Activated CD4-positive, alpha-beta T cell treated with anti-CD3 and anti-CD28 coated beads, Interleukin-2, amount 50 U/mL, for 48 hours (primary cell): Measurements from ENCODE around the gene SRRM4.

ENCODE experiments used
- DNase-seq, 2 experiments: peaks; one replicate each; pipeline ENCODE4 v3.0.0-alpha.2; 2020

Gene SRRM4

DNA sequence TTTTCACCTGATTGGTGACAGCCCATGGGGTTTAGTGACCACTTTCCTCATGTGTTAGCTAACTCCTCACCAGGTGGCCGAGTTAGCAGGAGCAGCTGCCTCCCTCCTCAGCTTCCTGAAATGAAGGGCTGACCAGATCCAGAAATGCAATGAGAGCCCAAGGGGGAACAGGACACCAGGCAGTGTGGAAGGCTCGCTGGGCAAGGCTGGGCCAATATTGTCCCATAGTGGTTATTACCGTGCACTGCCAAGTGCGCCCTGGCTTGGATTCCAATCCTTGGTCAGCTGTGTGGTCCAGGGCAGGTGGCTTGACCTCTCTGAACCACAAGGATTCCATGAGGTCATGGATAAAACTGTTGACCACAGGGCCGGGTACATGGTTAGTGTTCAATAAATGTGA is 193.7 kb downstream of the SRRM4 start:
- no peak for DNase-seq

DNA sequence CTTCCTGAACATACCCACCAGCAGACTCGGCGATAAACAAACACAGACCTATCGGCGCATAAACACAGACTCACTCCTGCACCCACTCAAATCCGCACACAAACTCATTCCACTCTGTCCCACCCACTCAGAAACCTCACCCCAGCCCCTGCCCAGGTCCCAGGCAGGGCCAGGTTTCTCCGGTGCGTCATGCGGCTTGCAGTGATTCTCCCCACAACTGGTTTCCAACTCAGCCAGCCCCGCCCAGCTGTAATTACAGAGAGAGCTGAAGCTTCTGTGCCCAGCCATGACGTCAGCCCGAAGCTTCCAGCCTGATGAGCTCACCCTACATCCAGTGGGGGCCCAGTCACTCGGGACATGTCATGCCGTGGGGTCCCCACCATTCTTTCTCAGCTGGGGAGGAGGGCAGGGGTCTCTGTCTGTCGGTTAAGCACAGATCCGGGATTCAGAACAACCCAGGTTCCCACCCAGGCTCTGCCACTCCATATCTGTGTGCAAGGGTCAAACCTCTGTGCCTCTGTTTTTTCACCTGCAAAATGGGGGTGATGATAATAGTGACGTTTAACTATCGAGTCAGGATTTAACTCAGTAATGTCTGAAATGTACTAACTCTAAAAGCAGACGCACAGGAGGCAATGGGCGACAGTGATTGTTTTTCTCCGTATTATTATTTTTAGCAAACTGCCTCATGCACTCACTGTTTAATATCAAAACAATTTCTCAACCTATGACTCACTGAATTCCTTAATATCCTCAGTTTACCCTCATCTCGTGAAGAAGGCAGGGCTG is 195.1 kb downstream of the SRRM4 start:
- DNase-seq = peak in 1 of 2 experiments; percentile 2

DNA sequence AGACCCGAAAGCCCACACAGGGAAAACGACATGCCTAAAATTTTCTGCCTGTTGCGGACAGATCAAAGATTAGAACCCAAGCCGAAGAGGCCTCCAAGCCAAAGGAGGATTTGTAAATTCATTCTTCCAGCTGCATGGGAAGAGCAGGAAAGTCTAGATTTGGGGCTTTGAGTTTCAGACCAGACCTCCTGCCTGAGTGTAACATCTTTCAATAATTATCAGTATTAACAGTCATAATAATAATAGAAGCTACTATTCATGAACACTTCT is 195.7 kb downstream of the SRRM4 start:
- DNase-seq = no peak

DNA sequence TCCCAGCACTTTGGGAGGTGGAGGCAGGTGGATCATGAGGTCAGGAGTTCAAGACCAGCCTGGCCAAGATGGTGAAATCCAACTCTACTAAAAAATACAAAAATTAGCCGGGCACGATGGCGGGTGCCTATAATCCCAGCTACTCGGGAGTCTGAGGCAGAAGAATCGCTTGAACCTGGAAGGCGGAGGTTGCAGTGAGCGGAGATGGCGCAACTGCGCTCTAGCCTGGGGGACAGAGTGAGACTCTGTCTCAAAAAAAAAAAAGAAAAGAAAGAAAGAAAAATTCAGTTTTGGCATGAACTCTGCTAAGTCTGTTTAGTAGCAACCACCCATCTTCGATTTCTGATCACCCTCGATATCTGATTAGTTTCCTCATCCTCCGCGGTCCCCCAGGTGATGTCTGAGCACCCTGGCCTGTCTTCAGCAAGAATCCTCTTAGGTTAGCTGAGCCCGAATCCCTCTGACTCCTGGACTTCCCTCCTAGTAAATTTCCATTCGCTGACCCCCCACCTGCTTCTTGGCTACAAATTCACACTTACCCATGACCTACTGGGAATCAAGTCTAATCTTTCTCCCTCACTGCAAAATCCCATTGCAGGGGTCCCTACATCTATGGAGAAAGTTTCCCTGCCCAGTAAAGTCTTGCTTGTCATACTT is 196.5 kb downstream of the SRRM4 start:
- DNase-seq = no peak

GRCh38 chr12:119178544-119179334 is 197.4 kb downstream of the SRRM4 start, which contains the start of gene HSPB8:
Gene HSPB8, plus strand, starts transcription at chr12:119178931. Its CDS starts 382 bp downstream, at chr12:119179313.
- DNase-seq = no peak

DNA sequence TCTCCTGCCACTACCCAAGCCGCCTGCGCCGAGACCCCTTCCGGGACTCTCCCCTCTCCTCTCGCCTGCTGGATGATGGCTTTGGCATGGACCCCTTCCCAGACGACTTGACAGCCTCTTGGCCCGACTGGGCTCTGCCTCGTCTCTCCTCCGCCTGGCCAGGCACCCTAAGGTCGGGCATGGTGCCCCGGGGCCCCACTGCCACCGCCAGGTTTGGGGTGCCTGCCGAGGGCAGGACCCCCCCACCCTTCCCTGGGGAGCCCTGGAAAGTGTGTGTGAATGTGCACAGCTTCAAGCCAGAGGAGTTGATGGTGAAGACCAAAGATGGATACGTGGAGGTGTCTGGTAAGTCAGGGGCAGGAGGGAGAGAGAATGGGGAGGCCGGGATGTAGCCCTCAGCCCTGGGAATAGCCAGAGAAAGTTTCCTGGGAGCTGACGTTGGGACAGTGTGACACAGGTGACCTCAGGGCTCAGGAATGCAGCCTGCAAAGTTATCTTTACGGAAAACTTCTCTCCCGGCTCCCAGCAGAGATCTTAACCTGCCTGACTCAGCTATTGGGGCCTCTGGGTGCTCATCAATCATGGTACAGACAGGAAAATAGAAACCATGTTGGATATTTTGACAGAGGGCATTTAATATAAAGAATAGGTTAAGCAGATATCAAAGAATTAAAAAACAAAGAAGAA is 198.1 kb downstream of the SRRM4 start:
- no peak for DNase-seq

- DNase-seq = no peak
Observed at GRCh38 chr12:119180380-119181040, 199.2 kb downstream of the SRRM4 start.

- DNase-seq = no peak
Observed at GRCh38 chr12:119181202-119181601, 199.9 kb downstream of the SRRM4 start.

- DNase-seq = no peak
Observed at GRCh38 chr12:119181944-119182343, 200.6 kb downstream of the SRRM4 start.

- DNase-seq = no peak
Observed at GRCh38 chr12:119182701-119183493, 201.6 kb downstream of the SRRM4 start.

GRCh38 chr12:119183942-119184695 is 202.8 kb downstream of the SRRM4 start:
- no peak for DNase-seq

DNA sequence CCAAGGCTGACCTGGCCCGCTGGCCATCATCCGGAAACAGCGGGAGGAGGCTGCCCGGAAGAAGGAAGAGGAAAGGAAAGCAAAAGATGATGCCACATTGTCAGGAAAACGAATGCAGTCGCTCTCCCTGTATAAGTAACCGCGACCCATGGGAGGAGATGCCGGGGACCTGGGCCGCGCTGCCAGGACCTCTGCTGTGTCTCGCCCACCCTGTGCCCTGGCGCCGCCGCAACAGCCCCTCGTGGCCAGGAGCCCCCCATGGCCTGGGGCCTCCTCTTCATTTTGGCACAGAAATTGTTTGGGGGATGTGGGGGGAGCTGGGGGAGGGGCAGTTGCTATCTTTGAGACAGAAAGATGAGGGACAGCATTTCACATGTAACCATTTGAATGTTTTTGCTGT is 213.9 kb downstream of the SRRM4 start:
- no peak for DNase-seq

DNA sequence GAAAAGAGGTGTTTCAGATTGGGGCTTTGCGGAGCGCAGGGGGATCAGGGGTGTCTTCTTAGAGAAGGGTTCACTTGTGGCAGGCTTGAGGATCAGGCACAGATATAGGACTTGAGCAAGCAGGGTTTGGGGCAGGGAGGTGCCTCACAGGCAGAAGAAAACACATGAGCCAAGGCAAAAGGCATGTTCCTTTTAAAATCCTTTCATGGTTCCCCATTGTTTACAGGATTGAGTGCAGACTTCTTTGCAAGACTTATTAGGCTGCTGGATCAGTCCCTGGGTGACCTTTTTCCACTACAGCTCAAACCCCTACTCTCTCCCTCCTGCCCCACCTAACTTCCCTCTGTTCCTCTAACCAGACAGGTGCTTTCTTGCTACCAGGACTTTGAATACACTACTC is 217.1 kb downstream of the SRRM4 start:
- no peak for DNase-seq

DNA sequence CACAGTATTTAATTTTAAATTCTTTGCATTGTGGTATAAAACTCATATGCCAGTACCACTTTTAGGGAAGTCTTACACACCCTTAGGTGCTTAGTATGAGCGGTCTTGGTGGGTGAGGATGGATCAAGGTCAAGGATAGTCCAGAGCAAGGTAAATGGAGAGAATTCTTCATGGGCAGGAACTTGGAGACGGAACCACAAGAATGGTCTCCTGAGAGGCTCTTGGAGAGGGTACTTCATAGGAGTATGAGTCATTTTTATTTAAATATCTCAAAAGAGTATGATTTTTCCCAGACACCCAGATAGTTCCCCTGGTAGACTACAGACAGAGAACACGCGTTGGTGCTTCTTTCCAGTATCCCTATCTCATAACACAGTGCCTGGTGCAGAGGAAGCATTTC is 219.3 kb downstream of the SRRM4 start:
- no peak for DNase-seq

GRCh38 chr12:119201789-119202543 is 220.6 kb downstream of the SRRM4 start:
- DNase-seq = no peak

DNA sequence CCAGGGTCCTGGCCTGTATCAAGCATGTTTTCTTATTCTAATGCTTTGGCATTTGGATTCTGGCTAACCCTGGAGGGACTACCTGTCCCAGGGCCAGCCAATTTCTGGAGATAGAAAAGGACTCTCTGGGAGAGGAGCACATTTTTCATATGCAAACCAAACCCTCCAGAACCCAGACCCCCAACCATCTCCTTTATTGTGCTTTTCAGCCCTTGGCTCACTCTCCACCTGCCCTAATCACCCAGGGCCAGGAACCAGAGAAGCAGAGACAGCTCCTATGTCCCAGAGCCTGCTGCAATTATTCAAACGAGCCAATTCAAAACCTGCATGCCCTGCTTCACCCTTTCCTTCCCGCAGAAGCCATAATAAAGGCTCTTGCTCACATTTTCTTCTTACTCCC is 221.2 kb downstream of the SRRM4 start:
- no peak for DNase-seq

DNA sequence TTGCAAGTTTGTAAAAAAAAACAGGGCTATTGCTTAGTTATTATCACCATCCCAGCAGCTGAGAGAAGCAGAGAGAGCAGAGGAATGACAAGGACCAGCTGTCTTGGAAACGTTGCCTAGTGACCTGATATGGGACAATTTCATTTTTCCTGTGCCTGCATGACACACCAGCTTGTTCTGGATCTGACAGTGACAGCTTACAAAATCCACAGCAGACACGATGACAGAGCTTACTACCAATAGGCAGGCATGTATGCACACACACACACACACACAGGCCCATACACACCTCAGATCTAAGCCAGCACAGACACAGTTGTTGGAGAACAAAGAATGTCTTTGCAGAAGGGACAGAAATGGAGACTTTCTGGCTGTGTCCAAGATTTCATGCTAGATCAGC is 222.8 kb downstream of the SRRM4 start:
- no peak for DNase-seq

DNA sequence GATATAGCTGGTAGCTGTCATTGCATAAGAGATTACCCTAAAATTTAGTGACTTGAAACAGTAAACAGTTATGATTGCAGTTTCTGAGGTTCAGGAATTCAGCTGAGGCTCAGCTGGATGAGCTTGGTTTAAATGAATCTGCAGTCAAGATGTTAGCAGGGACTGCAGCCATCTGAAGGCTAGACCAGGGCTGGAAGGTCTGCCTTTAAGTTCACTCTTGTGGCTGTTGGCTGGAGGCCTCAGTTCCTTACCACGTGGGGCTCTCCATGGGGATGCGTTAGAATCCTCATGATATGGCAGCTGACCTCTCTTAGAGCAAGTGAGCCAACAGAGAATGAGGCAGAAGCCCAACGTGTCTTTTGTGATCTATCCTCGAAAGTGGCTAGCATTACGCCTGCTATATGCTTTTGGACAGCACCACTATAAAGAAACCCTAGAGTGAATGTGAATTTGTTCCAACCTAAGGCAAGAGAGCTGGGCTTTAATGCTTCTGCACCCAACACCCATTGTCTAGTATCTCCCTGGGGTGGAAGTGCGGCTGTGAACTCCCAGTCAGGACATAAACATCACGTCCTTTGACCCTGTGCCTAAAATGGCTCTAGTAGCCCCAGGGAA is 223.4 kb downstream of the SRRM4 start:
- no peak for DNase-seq

- DNase-seq = no peak
Observed at GRCh38 chr12:119206348-119207062, 225.2 kb downstream of the SRRM4 start.
